Right cardiac atrium (tissue), 5 donors: ENCODE results near the gene MED9. TPM values are rescaled to one million over a fixed set of nuclear protein-coding genes. Genes with fewer than 3 reads are reported as not detected.
"Not testable (repeated sequence)": the region's sequence is repeated elsewhere in the genome, so short reads cannot be mapped to it uniquely, and the experiment has no call there.

Experiments used
- ATAC-seq, 2 donors: fragments of 200-7000 bp; cut with Tn5 transposase; one replicate each; pipeline versions ENCODE4 v1.8.0 to v1.9.1; 2020; ENCODE audit warnings: moderate library complexity in 2 of 2, mild to moderate bottlenecking in 1 of 2
- DNase-seq, 3 donors: peaks; one replicate each; pipeline ENCODE4 v3.0.0-alpha.2; 2020
- H3K27ac ChIP-seq: one replicate; pipeline ENCODE4 v1.5.1; 2013; ENCODE audit warnings: mild to moderate bottlenecking, low read length, control low read depth, moderate library complexity
- H3K27me3 ChIP-seq: one replicate; pipeline ENCODE4 v1.6.1; 2013; ENCODE audit not compliant: control insufficient read depth, insufficient read depth
- H3K4me1 ChIP-seq: one replicate; pipeline ENCODE4 v1.6.1; 2013; ENCODE audit warnings: low read length; ENCODE audit not compliant: control insufficient read depth, insufficient read depth
- H3K4me3 ChIP-seq: one replicate; pipeline ENCODE4 v1.5.1; 2013; ENCODE audit warnings: low read length, control low read depth
- H3K9me3 ChIP-seq: one replicate; pipeline ENCODE4 v1.6.1; 2013; ENCODE audit warnings: low read length; ENCODE audit not compliant: control insufficient read depth
- whole genome bisulfite sequencing: extraction: QIAGEN DNeasy Blood & Tissue Kit; methylation state at CpG from one replicate; pipeline ENCODE4 v1.1.7; 2013; 5-methylcytosine and 5-hydroxymethylcytosine counted together
- intact Hi-C, 4 donors: fragments of 100-400 bp; cut with DNase I; formaldehyde crosslinking; loops; one replicate each; pipeline versions ENCODE4 v1.11.0 to v1.14.0; 2022 to 2023
- polyA plus RNA-seq: library from polyadenylated mRNA; stranded (reverse); fragments of 200-250 nt; gene quantifications from one replicate; pipeline ENCODE4 v1.2.3, GENCODE V29; 2013
- total RNA-seq, 4 donors: library from RNA; stranded (reverse); fragmentation: NEBNext Ultra II Directional; extraction: Animal tissue kit (Norgen Biotek cat#: 25700); gene quantifications; one replicate each; pipeline ENCODE4 v1.2.1, GENCODE V29; 2021
- donor health status: healthy with polysubstance abuse.
- donor health status: DM: no; HTN: yes; CAD: no.
- donor health status: DM: no; HTN: no; CAD: no.
- donor health status: DM: no; HTN: yes; CAD: no; lungs with severe emphysema.
- donor health status: DM: yes; HTN: yes; CAD: no.

MED9 gene
- total and polyA plus RNA-seq, 5 donors = 30.7 to 38.5 (median 33.4) TPM

DNA sequence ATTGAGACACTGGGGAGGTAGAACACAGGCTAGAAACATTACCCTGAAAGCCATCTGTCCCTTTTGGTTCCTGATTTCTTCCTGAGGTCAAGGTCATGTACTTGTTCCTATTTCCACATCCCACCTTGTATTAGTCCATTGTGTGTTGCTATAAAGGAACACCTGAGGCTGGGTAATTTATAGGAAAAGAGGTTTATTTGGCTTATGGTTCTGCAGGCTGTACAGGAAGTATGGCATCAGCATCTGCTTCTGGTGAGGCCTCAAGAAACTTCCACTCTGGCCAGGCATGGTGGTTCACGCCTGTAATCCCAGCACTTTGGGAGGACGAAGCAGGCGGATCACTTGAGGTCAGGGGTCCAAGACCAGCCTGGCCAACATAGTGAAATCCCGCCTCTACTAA lies 7.4 kb upstream of the MED9 start:
- DNase-seq (no peak), ATAC-seq (no peak)
- Histone ChIP-seq H3K27ac (no peak overlapping the region), H3K4me3 (no peak overlapping the region), H3K4me1 (no peaks in the 10 kb centered on the region), H3K27me3 (no peaks in the 10 kb centered on the region), H3K9me3 (no peaks in the 10 kb centered on the region)
- 97% methylated on average over 4 of the region's 4 CpGs for WGBS
- intact Hi-C loops = no loop called here

DNA sequence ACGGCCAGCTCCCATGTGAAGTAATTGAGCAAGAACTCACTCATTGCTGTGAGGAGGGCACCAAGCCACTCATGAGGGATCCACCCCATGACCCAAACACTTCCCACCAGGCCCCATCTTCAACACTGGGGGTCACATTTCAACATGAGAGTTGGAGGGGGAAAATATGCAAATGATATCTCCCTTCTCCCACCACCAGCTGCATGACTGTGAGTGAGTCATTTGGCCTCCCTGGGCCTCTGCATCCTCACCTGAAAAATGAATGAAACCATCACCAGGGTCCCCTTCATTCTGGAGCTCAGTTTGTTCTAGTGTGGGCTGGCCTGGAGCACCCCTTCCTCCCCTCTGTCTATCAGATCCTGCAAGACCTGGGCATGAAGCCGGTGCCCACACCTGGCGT lies 6.8 kb upstream of the MED9 start:
- Histone ChIP-seq H3K27me3 (no peaks in the 10 kb centered on the region), H3K27ac (no peak overlapping the region), H3K4me1 (no peaks in the 10 kb centered on the region), H3K4me3 (no peak overlapping the region), H3K9me3 (no peaks in the 10 kb centered on the region)
- ATAC-seq (no peak), DNase-seq (no peak)
- intact Hi-C loops = no loop called here
- WGBS = 88% methylated on average over 3 of the region's 3 CpGs

DNA sequence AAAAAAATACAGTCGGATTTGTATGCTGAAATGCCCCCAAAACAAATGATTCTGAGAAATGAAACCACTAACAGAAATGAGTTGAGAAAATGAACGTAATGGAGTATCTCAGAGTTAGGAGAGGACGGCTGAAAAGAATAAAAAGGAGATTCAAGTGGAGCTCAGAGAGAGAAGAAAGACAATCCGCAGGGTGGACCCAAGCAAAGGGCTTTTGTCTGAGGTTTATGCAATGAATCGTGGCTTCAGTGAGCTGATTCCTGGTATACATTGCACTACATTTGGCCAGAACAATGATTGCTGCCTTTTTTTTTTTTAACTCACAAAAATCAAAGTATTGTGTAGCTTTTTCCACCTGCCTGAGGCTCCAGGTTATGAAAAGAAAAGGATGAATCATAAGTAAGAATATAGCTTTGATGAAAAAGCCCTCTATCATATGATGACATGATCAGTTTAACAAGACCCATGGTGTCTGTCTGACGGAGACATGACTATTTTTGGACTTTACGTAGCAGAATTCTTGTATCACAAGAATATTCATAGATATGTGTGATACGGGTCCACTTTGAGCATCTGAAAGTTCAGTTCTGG lies 4.4 kb upstream of the MED9 start:
- ATAC-seq = no peak

DNA sequence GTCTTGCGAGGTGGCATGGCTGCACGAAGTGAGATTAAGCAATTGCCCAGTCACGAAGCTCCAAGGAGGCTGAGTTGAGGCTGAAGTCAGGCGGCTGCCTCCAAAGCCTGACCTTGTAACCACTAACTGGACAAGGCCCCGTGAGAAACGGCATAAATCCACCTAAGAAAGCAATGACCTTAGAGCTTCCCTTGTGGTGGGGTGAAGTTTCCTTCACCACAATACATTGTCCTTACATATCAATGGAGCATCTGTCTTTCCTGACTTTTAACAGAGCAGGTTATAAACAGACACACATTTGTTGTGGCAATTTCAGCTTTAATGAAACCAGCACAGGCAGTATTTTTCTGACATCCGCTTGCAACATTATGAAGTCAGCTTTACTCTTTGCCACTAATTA lies 2.5 kb upstream of the MED9 start:
- DNase-seq (no peak), ATAC-seq (no peak)
- 72% methylated on average over 7 of the region's 7 CpGs for WGBS
- intact Hi-C loops = no loop called here
- H3K27me3 ChIP-seq = no peaks in the 10 kb centered on the region
- no peak overlapping the region for H3K4me3 ChIP-seq
- no peaks in the 10 kb centered on the region for H3K4me1 ChIP-seq
- H3K27ac ChIP-seq = no peak overlapping the region
- no peaks in the 10 kb centered on the region for H3K9me3 ChIP-seq

More for the DNA sequence above, 4.4 kb upstream of the MED9 start:
- no peaks in the 10 kb centered on the region for H3K4me1 ChIP-seq
- no peak for DNase-seq
- WGBS = 48% methylated on average over 8 of the region's 8 CpGs
- H3K9me3 ChIP-seq = no peaks in the 10 kb centered on the region
- no peak overlapping the region for H3K4me3 ChIP-seq
- H3K27me3 ChIP-seq = no peaks in the 10 kb centered on the region
- intact Hi-C loops = no loop called here
- no peak overlapping the region for H3K27ac ChIP-seq

DNA sequence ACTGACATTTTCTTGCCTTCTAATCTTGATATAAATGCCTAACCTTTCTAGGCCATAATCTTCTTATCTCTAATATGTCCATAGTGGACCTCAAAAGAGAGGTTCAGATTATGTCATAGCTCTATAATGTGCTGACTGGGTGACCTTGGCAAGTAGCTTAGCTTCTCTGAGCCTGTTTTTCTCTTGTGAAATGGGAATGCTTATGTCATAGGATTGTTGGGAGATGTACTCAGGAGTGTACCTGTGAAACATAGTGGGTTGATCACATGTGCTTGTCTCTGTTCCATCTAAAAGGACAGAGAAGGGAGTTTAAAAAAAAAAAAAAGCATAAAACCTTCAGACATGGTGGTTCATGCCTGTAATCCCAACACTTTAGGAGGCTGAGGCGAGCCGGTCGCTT lies 2.4 kb downstream of the MED9 start:
- Histone ChIP-seq H3K4me3 (no peak overlapping the region), H3K27ac (no peak overlapping the region), H3K27me3 (no peaks in the 10 kb centered on the region), H3K9me3 (no peaks in the 10 kb centered on the region), H3K4me1 (peaks cover 10% of the 10 kb centered on the region)
- whole genome bisulfite sequencing = 96% methylated on average over 3 of the region's 3 CpGs
- DNase-seq = no peak
- no peak for ATAC-seq
- intact Hi-C loops = no loop called here

DNA sequence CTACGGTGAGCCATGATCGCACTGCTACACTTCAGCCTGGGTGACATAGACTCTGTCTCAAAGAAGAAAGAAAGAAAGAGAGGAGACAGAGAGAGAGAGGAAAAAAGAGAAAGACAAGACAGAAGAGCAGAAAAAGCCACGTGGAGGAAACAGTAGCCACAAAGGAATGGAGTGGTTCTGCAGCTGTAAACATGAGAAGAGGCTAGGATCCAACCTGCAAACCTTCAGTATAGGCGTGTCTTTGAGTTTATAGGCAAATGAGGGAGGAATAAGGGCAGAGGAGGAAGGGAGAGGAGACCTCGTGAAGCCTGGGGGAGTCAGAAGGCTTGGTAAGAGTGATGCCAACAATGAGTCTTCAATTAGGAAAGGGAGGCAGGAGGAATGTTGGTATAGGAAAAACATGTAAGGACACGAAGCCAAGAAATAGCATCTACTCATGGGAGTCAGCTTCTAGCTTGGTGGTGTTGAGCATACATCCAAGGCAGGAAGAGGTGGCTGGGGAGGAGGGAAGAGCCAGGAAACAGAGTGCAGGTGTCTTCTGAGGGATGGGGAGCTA lies 3.9 kb downstream of the MED9 start:
- WGBS = 75% methylated on average over 6 of the region's 6 CpGs
- DNase-seq = no peak
- H3K9me3 ChIP-seq = no peaks in the 10 kb centered on the region
- peak overlapping the region; percentile 30 for H3K27ac ChIP-seq
- intact Hi-C loops = no loop called here
- no peaks in the 10 kb centered on the region for H3K27me3 ChIP-seq
- peaks cover 12% of the 10 kb centered on the region for H3K4me1 ChIP-seq
- H3K4me3 ChIP-seq = no peak overlapping the region
- ATAC-seq = no peak

DNA sequence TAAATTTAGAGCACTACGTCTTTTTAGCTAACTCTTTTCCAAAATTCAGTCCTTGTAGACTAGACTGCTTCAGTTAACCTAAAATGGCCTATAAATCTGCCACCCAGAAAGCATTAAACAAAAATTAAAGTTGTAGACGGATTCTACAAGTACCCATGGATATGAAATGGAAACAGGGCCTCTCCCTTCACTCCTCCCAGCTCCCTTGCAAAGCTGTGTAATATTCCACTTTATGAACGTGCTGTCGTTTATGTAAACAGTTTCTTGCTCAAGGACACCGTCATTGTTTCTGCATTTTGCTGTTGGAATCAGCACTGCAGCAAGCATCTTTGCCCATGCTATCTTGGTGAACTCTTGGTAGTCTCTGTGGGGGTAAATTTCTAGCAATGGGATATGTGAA lies 5.1 kb downstream of the MED9 start:
- DNase-seq = no peak
- Histone ChIP-seq H3K4me3 (no peak overlapping the region), H3K27ac (peak overlapping the region; percentile 28), H3K27me3 (no peaks in the 10 kb centered on the region), H3K4me1 (peaks cover 12% of the 10 kb centered on the region), H3K9me3 (no peaks in the 10 kb centered on the region)
- ATAC-seq = no peak
- intact Hi-C loops = no loop called here
- 54% methylated on average over 5 of the region's 5 CpGs for WGBS

DNA sequence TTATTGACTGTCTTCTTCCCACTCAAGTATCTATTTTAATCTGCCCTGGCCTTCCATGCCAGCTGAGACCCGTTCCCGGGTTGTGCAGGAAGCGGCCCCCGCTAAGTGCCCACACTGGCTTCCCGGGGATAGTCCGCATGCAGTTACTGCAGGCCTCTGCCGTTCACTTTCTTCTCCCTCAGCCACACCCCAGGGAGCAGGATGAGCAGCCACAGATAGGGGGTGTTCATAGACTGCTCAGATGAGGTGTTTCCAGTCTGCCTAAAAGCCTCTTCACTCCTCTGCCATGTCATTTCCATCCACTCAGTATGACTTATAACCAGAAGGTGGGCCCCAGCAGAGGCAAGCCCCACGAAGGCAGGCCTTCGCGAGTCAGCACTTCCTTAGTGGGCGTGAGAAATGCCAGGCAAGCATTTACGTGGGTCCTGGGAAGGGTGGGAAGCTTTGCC lies 7.7 kb downstream of the MED9 start:
- peak overlapping the region; percentile 57 for H3K27ac ChIP-seq
- H3K27me3 ChIP-seq = no peaks in the 10 kb centered on the region
- H3K9me3 ChIP-seq = no peaks in the 10 kb centered on the region
- H3K4me3 ChIP-seq = no peak overlapping the region
- 59% methylated on average over 12 of the region's 12 CpGs for WGBS
- intact Hi-C loops = no loop called here
- H3K4me1 ChIP-seq = peaks cover 12% of the 10 kb centered on the region
- no peak for DNase-seq
- ATAC-seq = peak; percentile 39 to 47

DNA sequence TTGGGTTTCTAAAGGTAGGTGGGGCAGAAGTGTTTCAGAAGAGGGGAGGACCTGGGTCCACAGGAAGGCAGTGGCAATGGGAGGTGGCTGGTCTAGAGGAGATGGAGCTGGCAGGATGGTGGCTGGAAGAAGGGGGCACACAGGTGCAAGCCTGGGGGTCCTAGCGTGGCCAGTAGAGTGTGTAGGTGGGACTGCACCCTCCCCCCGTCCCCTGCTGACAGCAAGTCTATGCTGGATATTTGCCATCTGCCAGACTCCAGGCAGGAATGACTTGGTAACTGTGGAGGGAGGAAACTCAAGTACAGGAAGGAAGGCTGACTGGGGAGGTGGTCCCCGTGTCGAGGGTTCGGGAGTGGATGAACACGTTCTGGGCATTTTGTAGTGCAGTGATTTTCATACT lies 8.6 kb downstream of the MED9 start:
- no peaks in the 10 kb centered on the region for H3K9me3 ChIP-seq
- no peaks in the 10 kb centered on the region for H3K27me3 ChIP-seq
- peak overlapping the region; percentile 43 for H3K27ac ChIP-seq
- peak; percentile 44 to 53 for ATAC-seq
- DNase-seq = no peak
- peaks cover 9% of the 10 kb centered on the region for H3K4me1 ChIP-seq
- intact Hi-C loops = no loop called here
- 83% methylated on average over 6 of the region's 6 CpGs for WGBS
- no peak overlapping the region for H3K4me3 ChIP-seq

DNA sequence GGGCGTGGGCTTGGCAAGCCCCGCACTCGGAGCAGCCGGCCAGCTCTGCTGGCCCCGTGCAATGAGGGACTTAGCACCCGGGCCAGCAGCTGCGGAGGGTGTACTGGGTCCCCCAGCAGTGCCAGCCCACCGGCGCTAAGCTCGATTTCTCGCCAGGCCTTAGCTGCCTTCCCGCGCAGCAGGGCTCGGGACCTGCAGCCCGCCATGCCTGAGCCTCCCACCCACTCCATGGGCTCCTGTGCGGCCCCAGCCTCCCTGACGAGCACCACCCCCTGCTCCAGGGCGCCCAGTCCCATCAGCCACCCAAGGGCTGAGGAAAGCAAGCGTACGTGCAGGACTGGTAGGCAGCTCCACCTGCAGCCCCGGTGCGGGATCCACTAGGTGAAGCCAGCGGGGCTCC lies 9.6 kb downstream of the MED9 start:
- H3K4me3 ChIP-seq, H3K9me3 ChIP-seq, H3K4me1 ChIP-seq, ATAC-seq, H3K27me3 ChIP-seq, intact Hi-C loops, H3K27ac ChIP-seq: not testable (repeated sequence)
- DNase-seq = peak in 1 of 3 donors; percentile 52
- 94% methylated on average over 23 of the region's 23 CpGs for WGBS

DNA sequence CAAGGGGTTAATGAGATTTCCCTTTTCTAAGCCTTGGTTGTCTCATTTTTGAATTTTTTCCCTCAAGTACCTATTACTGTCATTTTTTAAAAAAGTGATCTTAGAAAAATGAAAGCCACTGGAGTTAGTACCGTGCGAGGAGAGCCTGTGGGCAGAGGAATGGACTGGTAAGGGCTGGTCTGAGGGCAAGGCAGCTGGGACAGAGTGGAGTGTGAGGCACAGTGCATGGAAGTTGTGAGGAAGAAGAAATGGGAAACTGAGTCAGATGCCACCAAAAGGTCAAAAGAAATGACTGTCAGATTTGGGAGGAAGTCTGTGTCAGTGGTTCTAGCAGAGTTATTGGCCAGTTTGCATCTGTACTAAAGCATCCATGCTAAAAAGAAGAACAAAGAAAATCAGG lies 11.2 kb downstream of the MED9 start:
- DNase-seq (no peak), ATAC-seq (no peak)
- H3K4me3 ChIP-seq = no peak overlapping the region
- no peak overlapping the region for H3K27ac ChIP-seq
- no peaks in the 10 kb centered on the region for H3K27me3 ChIP-seq
- H3K4me1 ChIP-seq = peaks cover 9% of the 10 kb centered on the region
- H3K9me3 ChIP-seq = no peaks in the 10 kb centered on the region
- intact Hi-C loops = no loop called here
- 79% methylated on average over 2 of the region's 2 CpGs for WGBS
